Activated CD4-positive, alpha-beta T cell treated with anti-CD3 and anti-CD28 coated beads for 4 hours (primary cell): Measurements from ENCODE around the gene OR51B2.

Experiments
- DNase-seq, 2 donors: peaks; one replicate each; pipeline ENCODE4 v3.0.0-alpha.2; 2020

The OR51B2 gene

GRCh38 chr11:5281596-5281995, 42.5 kb downstream of the OR51B2 start:
- no peak for DNase-seq

GRCh38 chr11:5280582-5281102, 43.5 kb downstream of the OR51B2 start:
- peak in 1 of 2 donors; percentile 2 for DNase-seq

DNA sequence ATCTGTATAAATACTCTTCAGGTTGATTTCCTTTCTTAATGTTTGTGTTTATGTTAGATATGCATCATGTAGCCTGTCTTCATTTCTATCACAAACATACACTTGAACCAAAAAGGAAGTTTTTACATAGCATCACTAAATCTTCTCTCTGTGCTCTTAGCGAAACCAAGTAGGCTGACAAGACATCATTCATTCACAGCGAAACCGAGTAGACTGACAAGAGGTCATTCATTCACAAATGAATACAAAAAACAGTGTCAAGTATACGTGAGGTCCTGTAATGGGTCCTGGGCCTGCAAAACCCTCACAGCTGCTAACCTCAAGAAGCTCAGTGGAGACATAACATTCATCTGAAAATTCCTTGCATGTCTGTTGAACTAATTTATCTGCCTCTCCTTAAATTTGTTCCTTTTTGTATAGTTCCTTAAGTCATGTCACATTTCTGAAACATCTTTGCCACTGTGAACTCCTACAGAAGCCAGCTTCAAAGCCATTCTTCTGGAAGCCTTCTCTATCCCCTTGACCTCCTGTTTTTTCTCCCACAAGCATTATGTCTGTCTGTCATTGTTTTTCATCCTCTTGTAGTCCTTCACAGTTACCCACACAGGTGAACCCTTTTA, 44.5 kb downstream of the OR51B2 start:
- no peak for DNase-seq

- DNase-seq = no peak
Observed at GRCh38 chr11:5277807-5278382, 46.2 kb downstream of the OR51B2 start.

DNA sequence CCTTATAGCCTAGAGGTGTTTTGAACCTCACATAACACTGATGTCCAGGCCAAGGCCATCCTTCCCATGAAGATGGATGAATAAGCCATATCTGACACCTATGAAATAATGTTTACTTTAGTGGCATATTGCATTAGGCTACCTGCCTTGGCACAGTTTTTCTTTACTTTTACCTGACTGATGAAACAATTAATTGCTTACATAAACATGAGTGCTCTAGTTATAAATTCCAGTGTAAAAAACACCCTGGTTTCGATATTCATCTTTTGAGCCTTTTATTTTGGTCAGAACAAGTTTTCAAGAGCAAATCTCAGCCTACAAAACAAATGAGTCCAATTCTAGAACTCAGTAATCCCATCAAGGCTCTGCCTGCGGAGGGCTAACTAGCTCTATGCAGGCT, 47.4 kb downstream of the OR51B2 start:
- DNase-seq = no peak

GRCh38 chr11:5275369-5276110, 48.6 kb downstream of the OR51B2 start:
- DNase-seq = no peak

DNA sequence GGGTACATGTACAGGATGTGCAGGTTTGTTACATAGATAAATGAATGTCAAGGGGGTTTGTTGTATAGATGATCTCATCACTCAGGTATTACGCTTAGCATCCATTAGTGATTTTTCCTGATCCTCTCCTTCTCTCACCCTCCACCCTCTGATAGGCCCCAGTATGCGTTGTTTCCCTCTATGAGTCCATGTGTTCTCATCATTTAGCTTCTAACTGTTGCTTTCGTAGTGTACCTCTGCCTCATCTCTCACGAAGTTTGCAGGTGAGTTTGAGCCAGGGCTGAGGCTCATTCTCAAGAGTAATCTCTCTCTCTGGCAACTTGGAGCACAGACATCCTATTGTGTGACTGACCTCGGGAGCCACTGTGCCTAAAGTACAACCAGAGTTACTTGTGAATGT, 49.7 kb downstream of the OR51B2 start:
- DNase-seq = no peak
